ENCODE data around the gene OXER1. TPM values are rescaled to one million over a fixed set of nuclear protein-coding genes. Genes with fewer than 3 reads are reported as not detected.

The OXER1 gene
- total RNA-seq, 1 experiment from 2014 or later: not detected

GRCh38 chr2:42762155-42762554, 1.8 kb downstream of the OXER1 start:
- no peak overlapping the region for H3K4me2 ChIP-seq
- no peaks in the 10 kb centered on the region for H3K9me2 ChIP-seq (ENCODE audit: insufficient read depth)
- H3K4me1 ChIP-seq (replicated peaks; ENCODE audit: insufficient read depth): no peaks in the 10 kb centered on the region
- BruUV-seq (replicated peaks): no TSS peak
- H3K36me3 ChIP-seq (ENCODE audit: low read depth): no peaks in the 10 kb centered on the region
- H3K79me2 ChIP-seq (ENCODE audit: low read depth): no peaks in the 10 kb centered on the region
- intact Hi-C loops (cut with micrococcal nuclease; ENCODE audit: unreplicated experiment): no loop called here
- no peak for TF ChIP-seq EZH2 (IDR thresholded peaks at IDR 0.05; ENCODE audit: low read depth)
- TF ChIP-seq CTCF (conservative IDR thresholded peaks at IDR 0.05): no peak
- no peaks in the 10 kb centered on the region for H4K20me1 ChIP-seq (ENCODE audit: insufficient read depth)
- H3K9me3 ChIP-seq (ENCODE audit: insufficient read depth, low read depth): no peaks in the 10 kb centered on the region
- no peaks in the 10 kb centered on the region for H3F3A ChIP-seq (ENCODE audit: insufficient read depth, low read depth)
- no peak overlapping the region for H3K27ac ChIP-seq
- H2AFZ ChIP-seq: no peak overlapping the region
- CTCF ChIA-PET: no interaction called here
- no peak overlapping the region for H3K4me3 ChIP-seq
- H3K27me3 ChIP-seq (ENCODE audit: insufficient read depth, low read depth): no peaks in the 10 kb centered on the region
- POLR2A ChIA-PET (ENCODE audit: unreplicated experiment): interaction anchor here (0.5 kb wide), 1 partner anchor 83 kb away, joined by 6 read pairs; no protein-coding TSS in a partner anchor
- no peak for DNase-seq

GRCh38 chr2:42761554-42761953, 2.4 kb downstream of the OXER1 start:
- ChIA-PET CTCF (no interaction called here), POLR2A (ENCODE audit: unreplicated experiment) (no interaction called here)
- Histone ChIP-seq H3F3A (ENCODE audit: insufficient read depth, low read depth) (no peaks in the 10 kb centered on the region), H2AFZ (no peak overlapping the region), H3K36me3 (ENCODE audit: low read depth) (no peaks in the 10 kb centered on the region), H3K4me3 (no peak overlapping the region), H3K4me1 (replicated peaks; ENCODE audit: insufficient read depth) (no peaks in the 10 kb centered on the region), H3K9me2 (ENCODE audit: insufficient read depth) (no peaks in the 10 kb centered on the region), H3K9me3 (ENCODE audit: insufficient read depth, low read depth) (no peaks in the 10 kb centered on the region), H3K79me2 (ENCODE audit: low read depth) (no peaks in the 10 kb centered on the region), H4K20me1 (ENCODE audit: insufficient read depth) (no peaks in the 10 kb centered on the region), H3K27me3 (ENCODE audit: insufficient read depth, low read depth) (no peaks in the 10 kb centered on the region), H3K4me2 (no peak overlapping the region), H3K27ac (no peak overlapping the region)
- no TSS peak for BruUV-seq (replicated peaks)
- TF ChIP-seq EZH2 (IDR thresholded peaks at IDR 0.05; ENCODE audit: low read depth) (no peak), CTCF (conservative IDR thresholded peaks at IDR 0.05) (no peak)
- no peak for DNase-seq
- intact Hi-C loops (cut with micrococcal nuclease; ENCODE audit: unreplicated experiment): no loop called here

- no peaks in the 10 kb centered on the region for H4K20me1 ChIP-seq (ENCODE audit: insufficient read depth)
- ChIA-PET POLR2A (ENCODE audit: unreplicated experiment) (interaction anchor here (0.7 kb wide), 1 partner anchor 17 kb away, joined by 10 read pairs; no protein-coding TSS in a partner anchor), CTCF (no interaction called here)
- H3K27ac ChIP-seq: no peak overlapping the region
- no peaks in the 10 kb centered on the region for H3K4me1 ChIP-seq (replicated peaks; ENCODE audit: insufficient read depth)
- H3F3A ChIP-seq (ENCODE audit: insufficient read depth, low read depth): no peaks in the 10 kb centered on the region
- H3K4me2 ChIP-seq: no peak overlapping the region
- DNase-seq: no peak
- no peaks in the 10 kb centered on the region for H3K27me3 ChIP-seq (ENCODE audit: insufficient read depth, low read depth)
- no peaks in the 10 kb centered on the region for H3K9me3 ChIP-seq (ENCODE audit: insufficient read depth, low read depth)
- no peak overlapping the region for H2AFZ ChIP-seq
- intact Hi-C loops (cut with micrococcal nuclease; ENCODE audit: unreplicated experiment): no loop called here
- BruUV-seq (replicated peaks): no TSS peak
- H3K36me3 ChIP-seq (ENCODE audit: low read depth): no peaks in the 10 kb centered on the region
- no peaks in the 10 kb centered on the region for H3K79me2 ChIP-seq (ENCODE audit: low read depth)
- TF ChIP-seq EZH2 (IDR thresholded peaks at IDR 0.05; ENCODE audit: low read depth): no peak
- TF ChIP-seq CTCF (conservative IDR thresholded peaks at IDR 0.05): no peak
- no peak overlapping the region for H3K4me3 ChIP-seq
- no peaks in the 10 kb centered on the region for H3K9me2 ChIP-seq (ENCODE audit: insufficient read depth)
These were observed 5.2 kb downstream of the OXER1 start for GRCh38 chr2:42758751-42759150.
